B cell (primary cell): ENCODE results near the gene TTLL8. TPM values are rescaled to one million over a fixed set of nuclear protein-coding genes. Genes with fewer than 3 reads are reported as not detected.

ENCODE experiments used
- ATAC-seq: fragments of 200-7000 bp; cut with Tn5 transposase; one replicate; pipeline ENCODE4 v1.10.0; 2021; ENCODE audit warnings: low read depth, mild to moderate bottlenecking, moderate number of reproducible peaks, moderate library complexity
- CTCF ChIA-PET: fragments of 350-600 bp; sonication (Branson Sonifier 250); formaldehyde crosslinking; loops from one replicate; lab custom pipeline; 2021; ENCODE audit warnings: antibody characterized with exemption, inconsistent platforms; lab: Charles Lee
- POLR2A ChIA-PET: fragments of 350-600 bp; sonication (Branson Sonifier 250); formaldehyde crosslinking; loops from one replicate; lab custom pipeline; 2021; ENCODE audit warnings: antibody characterized with exemption; lab: Charles Lee
- DNase-seq: peaks from one replicate; pipeline ENCODE4 v3.0.0; 2013
- H2AFZ ChIP-seq: 2 replicates; pipeline ENCODE4 v1.6.1; 2012; ENCODE audit warnings: mild to moderate bottlenecking, low read depth, low read length; ENCODE audit not compliant: insufficient read depth, poor library complexity, severe bottlenecking
- H3K27ac ChIP-seq, 2 donors: 1 replicate in 1 of 2; 2 replicates in 1 of 2; pipeline ENCODE4 v1.5.1; 2012 to 2013; ENCODE audit warnings: low read length in 2 of 2, mild to moderate bottlenecking in 2 of 2, moderate library complexity in 1 of 2
- H3K27me3 ChIP-seq, 4 experiments: fragments of 200-600 bp in 1 of 4; sonication (generic) in 1 of 4; replicated peaks in 1 of 4; 1 replicate in 2 of 4; 2 replicates in 2 of 4; pipeline versions ENCODE4 v1.6.1 to v1.7.0; 2013 to 2016; ENCODE audit warnings: low read length in 3 of 4, mild to moderate bottlenecking in 2 of 4, mixed read lengths in 1 of 4, moderate library complexity in 1 of 4; ENCODE audit not compliant: insufficient read depth in 4 of 4, control insufficient read depth in 3 of 4; ENCODE audit errors: control extremely low read depth in 1 of 4
- H3K36me3 ChIP-seq, 2 experiments: replicated peaks in 1 of 2; 1 replicate in 1 of 2; 2 replicates in 1 of 2; pipeline versions ENCODE4 v1.6.1 to v1.7.1; 2013; ENCODE audit warnings: low read length in 1 of 2; ENCODE audit not compliant: insufficient read depth in 2 of 2, control insufficient read depth in 1 of 2; ENCODE audit errors: control extremely low read depth in 1 of 2, extremely low read depth in 1 of 2
- H3K4me1 ChIP-seq, 2 donors: fragments of 200-600 bp in 1 of 2; sonication (generic) in 1 of 2; 1 replicate in 1 of 2; 2 replicates in 1 of 2; pipeline versions ENCODE4 v1.5.1 to v1.6.1; 2013 to 2017; ENCODE audit warnings: low read length in 2 of 2; ENCODE audit not compliant: control insufficient read depth in 2 of 2, insufficient read depth in 2 of 2
- H3K4me2 ChIP-seq: replicated peaks from 2 replicates; pipeline ENCODE3; 2012; ENCODE audit warnings: mild to moderate bottlenecking, low read depth, low read length; ENCODE audit not compliant: poor library complexity, severe bottlenecking
- H3K4me3 ChIP-seq, 5 experiments: fragments of 200-600 bp in 1 of 5; sonication (generic) in 1 of 5; 1 replicate in 3 of 5; 2 replicates in 2 of 5; pipeline versions ENCODE4 v1.5.1 to v1.7.0; 2011 to 2016; ENCODE audit warnings: low read length in 4 of 5, mild to moderate bottlenecking in 4 of 5, low read depth in 2 of 5, control low read depth in 1 of 5, moderate library complexity in 1 of 5; ENCODE audit not compliant: insufficient read depth in 1 of 5; ENCODE audit errors: control extremely low read depth in 1 of 5, extremely low read depth in 1 of 5
- H3K79me2 ChIP-seq: fragments of 200-600 bp; sonication (generic); one replicate; pipeline ENCODE4 v1.6.0; 2016; ENCODE audit warnings: low read length; ENCODE audit not compliant: control insufficient read depth, insufficient read depth
- H3K9ac ChIP-seq: fragments of 200-600 bp; sonication (generic); 2 replicates; pipeline ENCODE4 v1.6.1; 2017; ENCODE audit warnings: mild to moderate bottlenecking, low read length, moderate library complexity
- H3K9me3 ChIP-seq, 3 donors: one replicate each; pipeline versions ENCODE4 v1.6.1 to v1.7.1; 2013; ENCODE audit warnings: low read length in 2 of 3; ENCODE audit not compliant: control insufficient read depth in 2 of 3, insufficient read depth in 1 of 3; ENCODE audit errors: control extremely low read depth in 1 of 3
- H4K20me1 ChIP-seq: 2 replicates; pipeline ENCODE4 v1.6.0; 2012; ENCODE audit warnings: mild to moderate bottlenecking, low read length; ENCODE audit not compliant: insufficient read depth, control insufficient read depth, poor library complexity, severe bottlenecking
- H3K27ac Mint-ChIP-seq: one replicate; pipeline ENCODE4 v1.8.0; 2021; ENCODE audit warnings: mixed read lengths
- H3K27me3 Mint-ChIP-seq: one replicate; pipeline ENCODE4 v1.8.0; 2021; ENCODE audit warnings: mixed read lengths
- H3K4me1 Mint-ChIP-seq: one replicate; pipeline ENCODE4 v1.8.0; 2021; ENCODE audit warnings: mixed read lengths
- H3K4me3 Mint-ChIP-seq: one replicate; pipeline ENCODE4 v1.8.0; 2021; ENCODE audit warnings: mixed read lengths
- H3K9me3 Mint-ChIP-seq: one replicate; pipeline ENCODE4 v1.8.0; 2022; ENCODE audit warnings: mixed read lengths; ENCODE audit not compliant: insufficient read depth
- CTCF ChIP-seq: fragments of 200-600 bp; IDR thresholded peaks from one replicate; pipeline ENCODE4 v1.8.0; 2022; ENCODE audit warnings: antibody characterized with exemption, mild to moderate bottlenecking
- EZH2 ChIP-seq: IDR thresholded peaks from 2 replicates; pipeline ENCODE4 v1.6.1; 2012; ENCODE audit warnings: borderline replicate concordance, low read depth, mild to moderate bottlenecking, moderate library complexity, low read length; ENCODE audit not compliant: insufficient read depth, poor library complexity, severe bottlenecking
- WGBS: methylation state at CpG from one replicate; pipeline ENCODE4 v1.1.5; 2013; ENCODE audit warnings: missing lambda C conversion rate; ENCODE audit not compliant: insufficient coverage; 5-methylcytosine and 5-hydroxymethylcytosine counted together
- intact Hi-C: fragments of 100-400 bp; cut with micrococcal nuclease; formaldehyde crosslinking; loops from one replicate; pipeline ENCODE4 v1.10.0; 2022
- polyA plus RNA-seq: library from polyadenylated mRNA; depleted of rRNA; stranded (reverse); fragments of >200 nt; gene quantifications from 2 replicates; pipeline ENCODE4 v1.2.3, GENCODE V29; 2012
- total RNA-seq, 2 donors: library from RNA; stranded (reverse); fragments of 120-200 nt in 1 of 2; gene quantifications; 1 replicate in 1 of 2; 2 replicates in 1 of 2; pipeline versions ENCODE4 v1.2.3 to v1.2.4, GENCODE V29; 2013 to 2022

Gene TTLL8
- total and polyA plus RNA-seq, 2 donors (not counting 1 experiment from before 2014, with no cell fraction given): not detected

GRCh38 chr22:50089682-50090411 lies 31.7 kb upstream of the TTLL8 start, which contains the start of gene MOV10L1:
Gene MOV10L1 (plus strand): TSS chr22:50090006. CDS start chr22:50090089, 83 bp downstream.
- WGBS: 72% methylated on average over 83 of the region's 83 CpGs
- no peak for TF ChIP-seq CTCF
- TF ChIP-seq EZH2: no peak
- Histone ChIP-seq H3K9me3 (peaks cover 0 to 31% (median 15%) of the 10 kb centered on the region in 3 donors), H3K27me3 (peaks cover 0 to 21% (median 3%) of the 10 kb centered on the region in 4 experiments), H2AFZ (no peak within 1 kb of the TSS), H3K27ac (no peak within 1 kb of the TSS), H3K79me2 (no peaks in the 10 kb centered on the region), H3K4me1 (no peaks in the 10 kb centered on the region), H4K20me1 (no peaks in the 10 kb centered on the region), H3K36me3 (no peaks in the 10 kb centered on the region), H3K4me2 (no peak within 1 kb of the TSS), H3K4me3 (no peak within 1 kb of the TSS), H3K9ac (no peak within 1 kb of the TSS)
- ChIA-PET POLR2A (no interaction called here), CTCF (no interaction called here)
- H3K9me3 Mint-ChIP-seq: peaks cover 3% of the 10 kb centered on the region
- no peak within 1 kb of the TSS for H3K27ac Mint-ChIP-seq
- intact Hi-C loops: no loop called here
- DNase-seq (no peak), ATAC-seq (no peak)
- H3K27me3 Mint-ChIP-seq: peaks cover 15% of the 10 kb centered on the region
- peaks cover 3% of the 10 kb centered on the region for H3K4me1 Mint-ChIP-seq
- H3K4me3 Mint-ChIP-seq: no peak within 1 kb of the TSS

- peaks cover 3% of the 10 kb centered on the region for H3K9me3 Mint-ChIP-seq
- ChIA-PET POLR2A (no interaction called here), CTCF (no interaction called here)
- Histone ChIP-seq H3K4me3 (no peak overlapping the region), H3K36me3 (no peaks in the 10 kb centered on the region), H3K27ac (no peak overlapping the region), H2AFZ (no peak overlapping the region), H3K4me2 (no peak overlapping the region), H3K79me2 (no peaks in the 10 kb centered on the region), H4K20me1 (no peaks in the 10 kb centered on the region), H3K9ac (no peak overlapping the region), H3K27me3 (peaks cover 0 to 27% (median 4%) of the 10 kb centered on the region in 4 experiments), H3K4me1 (no peaks in the 10 kb centered on the region), H3K9me3 (peaks cover 0 to 37% (median 15%) of the 10 kb centered on the region in 3 donors)
- TF ChIP-seq CTCF (no peak), EZH2 (no peak)
- peaks cover 19% of the 10 kb centered on the region for H3K27me3 Mint-ChIP-seq
- H3K4me3 Mint-ChIP-seq: no peak overlapping the region
- H3K27ac Mint-ChIP-seq: no peak overlapping the region
- WGBS: 89% methylated on average over 11 of the region's 11 CpGs
- peaks cover 3% of the 10 kb centered on the region for H3K4me1 Mint-ChIP-seq
- DNase-seq (no peak), ATAC-seq (no peak)
- intact Hi-C loops: no loop called here
These were observed 31.1 kb upstream of the TTLL8 start for GRCh38 chr22:50089231-50089630.
